Lower lobe of right lung (tissue), 2 donors: Measurements from ENCODE around the gene GAGE10. TPM values are rescaled to one million over a fixed set of nuclear protein-coding genes. Genes with fewer than 3 reads are reported as not detected.
"Not testable (repeated sequence)": the region's sequence is repeated elsewhere in the genome, so short reads cannot be mapped to it uniquely, and the experiment has no call there.

Experiments
- ATAC-seq, 2 donors: fragments of 200-7000 bp; cut with Tn5 transposase; one replicate each; pipeline ENCODE4 v1.9.1; 2020 to 2022; ENCODE audit warnings: mild to moderate bottlenecking in 2 of 2, moderate library complexity in 2 of 2
- DNase-seq: peaks from one replicate; pipeline ENCODE4 v3.0.0-alpha.2; 2020
- H3K27ac ChIP-seq: fragments of 200-600 bp; one replicate; pipeline ENCODE4 v1.8.0; 2022
- H3K27me3 ChIP-seq: fragments of 200-600 bp; one replicate; pipeline ENCODE4 v1.8.0; 2022; ENCODE audit warnings: low read depth
- H3K36me3 ChIP-seq: fragments of 200-600 bp; one replicate; pipeline ENCODE4 v1.8.0; 2022; ENCODE audit warnings: mild to moderate bottlenecking
- H3K4me1 ChIP-seq: fragments of 200-600 bp; one replicate; pipeline ENCODE4 v1.8.0; 2022
- H3K4me3 ChIP-seq: fragments of 200-600 bp; one replicate; pipeline ENCODE4 v1.8.0; 2022; ENCODE audit warnings: mild to moderate bottlenecking
- H3K9me3 ChIP-seq: fragments of 200-600 bp; one replicate; pipeline ENCODE4 v1.8.0; 2022
- intact Hi-C: fragments of 100-400 bp; cut with DNase I; formaldehyde crosslinking; loops from one replicate; pipeline ENCODE4 v1.11.0; 2022
- total RNA-seq: library from RNA; stranded (reverse); fragmentation: NEBNext Ultra II Directional; extraction: Animal tissue kit (Norgen Biotek cat#: 25700); gene quantifications from one replicate; pipeline ENCODE4 v1.2.1, GENCODE V29; 2021
- TF ChIP-seq, protein P1 (sequence below): fragments of 200-600 bp; IDR thresholded peaks from one replicate; pipeline ENCODE4 v1.8.0; 2022; ENCODE audit warnings: antibody characterized with exemption, mild to moderate bottlenecking
- donor health status: DM: no; HTN: yes; CAD: no; lungs with severe emphysema.

The GAGE10 gene
- total RNA-seq, 1 donor from 2014 or later = not detected

GRCh38 chrX:49316085-49316484 lies 12.6 kb downstream of the GAGE10 start:
- H3K4me1 ChIP-seq = no peaks in the 10 kb centered on the region
- H3K27ac ChIP-seq = no peak overlapping the region
- intact Hi-C loops = no loop called here
- H3K27me3 ChIP-seq = no peaks in the 10 kb centered on the region
- ATAC-seq (no peak), DNase-seq (no peak)
- no peaks in the 10 kb centered on the region for H3K36me3 ChIP-seq
- H3K9me3 ChIP-seq = no peaks in the 10 kb centered on the region
- TF ChIP-seq, protein P1, sequence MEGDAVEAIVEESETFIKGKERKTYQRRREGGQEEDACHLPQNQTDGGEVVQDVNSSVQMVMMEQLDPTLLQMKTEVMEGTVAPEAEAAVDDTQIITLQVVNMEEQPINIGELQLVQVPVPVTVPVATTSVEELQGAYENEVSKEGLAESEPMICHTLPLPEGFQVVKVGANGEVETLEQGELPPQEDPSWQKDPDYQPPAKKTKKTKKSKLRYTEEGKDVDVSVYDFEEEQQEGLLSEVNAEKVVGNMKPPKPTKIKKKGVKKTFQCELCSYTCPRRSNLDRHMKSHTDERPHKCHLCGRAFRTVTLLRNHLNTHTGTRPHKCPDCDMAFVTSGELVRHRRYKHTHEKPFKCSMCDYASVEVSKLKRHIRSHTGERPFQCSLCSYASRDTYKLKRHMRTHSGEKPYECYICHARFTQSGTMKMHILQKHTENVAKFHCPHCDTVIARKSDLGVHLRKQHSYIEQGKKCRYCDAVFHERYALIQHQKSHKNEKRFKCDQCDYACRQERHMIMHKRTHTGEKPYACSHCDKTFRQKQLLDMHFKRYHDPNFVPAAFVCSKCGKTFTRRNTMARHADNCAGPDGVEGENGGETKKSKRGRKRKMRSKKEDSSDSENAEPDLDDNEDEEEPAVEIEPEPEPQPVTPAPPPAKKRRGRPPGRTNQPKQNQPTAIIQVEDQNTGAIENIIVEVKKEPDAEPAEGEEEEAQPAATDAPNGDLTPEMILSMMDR = no peak
- H3K4me3 ChIP-seq = no peak overlapping the region

DNA sequence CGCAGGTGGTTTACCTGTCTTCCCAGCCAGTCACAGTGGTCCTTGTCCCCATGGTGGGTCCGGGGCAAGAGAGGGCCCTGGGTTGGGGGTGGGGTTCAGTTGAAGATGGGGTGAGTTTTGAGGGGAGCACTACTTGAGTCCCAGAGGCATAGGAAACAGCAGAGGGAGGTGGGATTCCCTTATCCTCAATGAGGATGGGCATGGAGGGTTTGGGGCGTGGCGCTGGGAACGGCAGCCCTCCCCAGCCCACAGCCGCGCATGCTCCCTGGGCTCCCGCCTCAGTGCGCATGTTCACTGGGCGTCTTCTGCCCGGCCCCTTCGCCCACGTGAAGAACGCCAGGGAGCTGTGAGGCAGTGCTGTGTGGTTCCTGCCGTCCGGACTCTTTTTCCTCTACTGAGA lies 18.3 kb downstream of the GAGE10 start, which contains the start of gene GAGE12J:
TSS of gene GAGE12J (plus strand) at position 301 of the 400 bp plus-strand sequence. CDS start 1,157 bp downstream, outside the sequence.
- DNase-seq, H3K9me3 ChIP-seq, ATAC-seq, H3K4me1 ChIP-seq, H3K27ac ChIP-seq, H3K27me3 ChIP-seq, H3K36me3 ChIP-seq, intact Hi-C loops, H3K4me3 ChIP-seq: not testable (repeated sequence)

DNA sequence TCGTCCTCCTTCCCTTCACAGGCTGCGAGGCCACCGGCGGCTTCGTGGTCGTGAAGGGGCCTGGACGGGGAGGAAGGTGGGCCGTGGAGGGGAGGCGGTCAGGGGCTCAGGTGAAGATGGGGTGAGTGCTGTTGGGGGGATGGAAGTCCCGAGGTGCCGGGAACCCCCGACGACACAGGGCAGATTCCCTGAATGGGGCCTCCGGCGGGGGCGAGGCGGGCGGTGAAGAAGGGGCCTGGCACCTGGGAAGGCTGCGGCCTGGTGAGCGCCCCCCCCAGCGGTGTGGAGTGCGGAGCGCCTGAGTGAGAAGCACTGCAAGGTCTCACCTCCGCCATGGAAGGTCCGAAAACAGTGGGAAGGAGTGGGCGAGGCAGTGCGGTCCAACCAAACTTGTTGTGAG lies 18.8 kb downstream of the GAGE10 start:
- H3K9me3 ChIP-seq, intact Hi-C loops: not testable (repeated sequence)

DNA sequence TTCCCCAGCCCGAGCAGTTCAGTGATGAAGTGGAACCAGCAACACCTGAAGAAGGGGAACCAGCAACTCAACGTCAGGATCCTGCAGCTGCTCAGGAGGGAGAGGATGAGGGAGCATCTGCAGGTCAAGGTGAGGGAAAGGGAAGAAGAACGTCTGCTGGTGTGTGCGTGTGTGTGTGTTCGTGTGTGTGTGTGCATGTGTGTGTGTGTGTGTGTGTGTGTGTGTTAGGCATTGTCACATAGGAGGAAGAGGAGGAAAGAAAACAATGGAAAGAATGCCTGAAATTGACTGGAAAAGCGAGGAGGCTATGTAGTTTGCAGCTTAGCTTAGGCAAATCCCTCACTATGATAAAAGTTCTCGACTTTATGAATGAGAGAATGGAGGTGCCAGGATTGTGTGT lies 20.3 kb downstream of the GAGE10 start:
- H3K9me3 ChIP-seq, H3K4me3 ChIP-seq, intact Hi-C loops, ATAC-seq, H3K27me3 ChIP-seq, H3K27ac ChIP-seq, DNase-seq, H3K36me3 ChIP-seq, H3K4me1 ChIP-seq: not testable (repeated sequence)

More for the DNA sequence above, 18.8 kb downstream of the GAGE10 start:
- H3K27me3 ChIP-seq, ATAC-seq, DNase-seq, H3K4me1 ChIP-seq, H3K27ac ChIP-seq, H3K36me3 ChIP-seq, H3K4me3 ChIP-seq: not testable (repeated sequence)

- intact Hi-C loops, H3K27ac ChIP-seq, H3K9me3 ChIP-seq, H3K36me3 ChIP-seq, ATAC-seq, H3K4me1 ChIP-seq, H3K4me3 ChIP-seq, H3K27me3 ChIP-seq, DNase-seq: not testable (repeated sequence)
Observed at GRCh38 chrX:49330421-49330820, 27.0 kb downstream of the GAGE10 start.

- H3K27me3 ChIP-seq, H3K36me3 ChIP-seq, H3K4me3 ChIP-seq, H3K27ac ChIP-seq, DNase-seq, H3K9me3 ChIP-seq, intact Hi-C loops, H3K4me1 ChIP-seq, ATAC-seq: not testable (repeated sequence)
Observed at GRCh38 chrX:49331282-49331681, 27.8 kb downstream of the GAGE10 start, which contains the start of gene GAGE13. GAGE13 (plus strand) TSS chrX:49331582; CDS start chrX:49332738, 1,156 bp downstream.

DNA sequence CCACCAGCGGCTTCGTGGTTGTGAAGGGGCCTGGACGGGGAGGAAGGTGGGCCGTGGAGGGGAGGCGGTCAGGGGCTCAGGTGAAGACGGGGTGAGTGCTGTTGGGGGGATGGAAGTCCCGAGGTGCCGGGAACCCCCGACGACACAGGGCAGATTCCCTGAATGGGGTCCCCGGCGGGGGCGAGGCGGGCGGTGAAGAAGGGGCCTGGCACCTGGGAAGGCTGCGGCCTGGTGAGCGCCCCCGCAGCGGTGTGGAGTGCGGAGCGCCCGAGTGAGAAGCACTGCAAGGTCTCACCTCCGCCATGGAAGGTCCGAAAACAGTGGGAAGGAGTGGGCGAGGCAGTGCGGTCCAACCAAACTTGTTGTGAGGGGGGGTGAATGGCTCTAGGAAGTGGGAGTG lies 28.4 kb downstream of the GAGE10 start:
- H3K4me1 ChIP-seq, H3K27me3 ChIP-seq, H3K27ac ChIP-seq, intact Hi-C loops, H3K4me3 ChIP-seq, ATAC-seq, H3K36me3 ChIP-seq, H3K9me3 ChIP-seq: not testable (repeated sequence)
- peak; percentile 51 for DNase-seq

GRCh38 chrX:49341449-49341848 lies 38.0 kb downstream of the GAGE10 start:
- H3K36me3 ChIP-seq, H3K27ac ChIP-seq, H3K27me3 ChIP-seq, DNase-seq, H3K4me1 ChIP-seq, H3K4me3 ChIP-seq, H3K9me3 ChIP-seq, ATAC-seq, intact Hi-C loops: not testable (repeated sequence)

DNA sequence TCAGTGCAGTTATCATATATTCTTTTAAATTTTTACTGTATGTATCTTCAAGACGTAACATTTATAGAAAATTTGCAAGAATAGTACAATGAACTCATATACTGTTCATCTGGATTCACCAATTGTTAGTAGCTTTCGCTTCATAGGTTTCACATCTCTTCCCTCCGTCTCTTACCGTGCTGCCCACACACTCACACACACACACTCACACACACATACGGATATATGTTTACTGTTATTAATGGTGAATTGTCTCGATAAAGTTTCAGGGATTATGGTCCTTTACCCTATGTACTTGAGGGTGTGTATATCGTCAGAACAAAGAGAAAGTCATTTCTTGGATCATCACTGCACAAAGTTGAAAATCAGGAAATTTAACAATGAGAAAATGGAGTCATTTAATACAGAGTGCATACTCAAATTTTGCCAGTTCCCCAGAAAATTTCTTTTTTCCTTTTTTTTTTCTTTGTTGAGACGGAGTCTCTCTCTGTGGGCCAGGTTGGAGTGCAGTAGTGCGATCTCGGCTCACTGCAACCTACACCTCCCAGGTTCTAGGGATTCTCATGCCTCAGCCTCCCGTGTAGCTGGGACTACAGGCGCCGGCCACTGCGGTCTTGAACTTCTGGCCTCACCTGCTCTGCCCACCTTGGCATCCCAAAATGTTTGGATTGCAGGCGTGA lies 41.2 kb downstream of the GAGE10 start:
- H3K27ac ChIP-seq, H3K9me3 ChIP-seq, H3K27me3 ChIP-seq, DNase-seq, H3K4me1 ChIP-seq, ATAC-seq, intact Hi-C loops, H3K36me3 ChIP-seq, H3K4me3 ChIP-seq: not testable (repeated sequence)

DNA sequence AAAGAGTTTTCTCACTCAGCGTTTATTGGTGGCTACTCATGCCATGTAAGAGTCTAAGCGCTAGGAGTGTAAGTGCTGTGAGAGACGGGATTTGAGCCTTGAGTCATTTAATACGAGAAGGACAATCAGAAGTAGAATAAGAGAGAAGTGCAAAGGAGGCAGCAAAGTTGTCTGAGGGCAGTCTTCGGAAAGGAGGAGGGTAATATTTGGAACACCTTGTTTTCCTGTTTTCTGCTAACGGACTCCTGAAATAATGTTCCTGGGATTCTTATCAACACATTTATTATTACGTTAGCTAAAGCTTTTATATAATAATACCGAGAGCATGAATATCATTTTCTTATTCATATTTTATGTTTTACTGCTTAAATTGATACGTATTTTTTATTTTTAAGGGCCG lies 42.0 kb downstream of the GAGE10 start:
- H3K36me3 ChIP-seq, H3K9me3 ChIP-seq, H3K27ac ChIP-seq, H3K4me3 ChIP-seq, DNase-seq, H3K27me3 ChIP-seq, H3K4me1 ChIP-seq, intact Hi-C loops, ATAC-seq: not testable (repeated sequence)

DNA sequence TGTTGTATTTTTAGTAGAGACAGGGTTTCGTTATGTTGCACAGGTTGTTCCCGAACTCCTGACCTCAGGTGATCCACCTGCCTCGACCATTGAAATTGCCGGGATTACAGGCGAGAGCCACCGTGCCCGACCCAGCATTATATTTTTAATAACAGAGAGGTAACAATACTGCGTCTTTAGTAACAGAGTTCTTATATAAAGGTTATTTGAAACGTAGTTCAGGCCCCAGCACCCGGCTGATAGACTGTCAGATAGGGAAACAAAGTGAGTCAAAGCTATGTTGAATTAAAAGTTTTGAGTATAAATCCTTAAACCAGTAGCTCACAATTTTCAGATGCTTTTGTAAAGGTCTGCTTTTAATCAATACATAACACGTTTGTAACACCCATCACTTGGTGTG lies 42.7 kb downstream of the GAGE10 start:
- not testable (repeated sequence) for H3K27ac ChIP-seq, ATAC-seq

More for the DNA sequence above, 42.7 kb downstream of the GAGE10 start:
- intact Hi-C loops, H3K4me1 ChIP-seq, H3K36me3 ChIP-seq, DNase-seq, H3K9me3 ChIP-seq, H3K4me3 ChIP-seq, H3K27me3 ChIP-seq: not testable (repeated sequence)
